NCI-H82 treated with DMSO at 0.1 percent for 48 hours (cell line): ENCODE data around the gene SLC16A7.

Source experiments
- DNase-seq: peaks from one replicate; lab custom pipeline; 2025; ENCODE audit not compliant: unreplicated experiment; lab: John Stamatoyannopoulos, UW

Gene SLC16A7

DNA sequence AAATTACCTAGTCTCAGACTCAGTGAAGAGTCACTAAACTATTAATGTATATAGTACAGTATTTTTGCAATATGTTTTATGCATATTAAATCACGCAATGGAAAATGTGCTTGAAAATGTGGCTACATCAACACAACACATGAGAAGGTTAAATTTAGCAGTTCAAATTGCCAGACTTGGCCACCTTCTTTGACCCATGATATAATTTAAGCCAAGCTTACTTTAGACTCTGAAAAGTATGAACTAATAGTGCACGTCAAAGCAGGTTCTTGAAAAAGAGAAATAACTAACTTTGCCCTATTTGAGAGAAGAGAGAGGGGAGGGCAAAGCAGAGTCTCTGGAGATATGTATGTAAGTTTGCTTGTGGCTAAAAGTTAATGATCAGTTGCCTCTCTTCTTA lies 68.7 kb downstream of the SLC16A7 start:
- DNase-seq, result no peak

DNA sequence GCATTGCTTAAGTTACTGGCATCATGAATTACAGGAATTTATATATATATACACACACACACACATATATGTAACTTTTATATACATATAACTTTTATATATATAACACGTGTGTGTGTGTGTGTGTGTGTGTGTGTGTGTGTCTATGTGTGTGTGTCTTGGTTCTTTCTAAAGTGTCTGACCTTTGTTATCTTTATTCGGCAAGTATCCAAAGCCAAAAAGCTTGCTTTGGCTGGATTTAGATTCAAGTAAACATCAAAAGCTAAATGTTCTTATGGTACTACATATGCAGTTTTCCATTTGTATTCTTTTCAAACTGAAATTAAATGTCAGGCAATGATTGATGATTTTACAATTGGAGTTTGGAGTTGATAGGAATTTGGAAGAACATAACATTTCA lies 69.9 kb downstream of the SLC16A7 start:
- DNase-seq, result no peak

DNA sequence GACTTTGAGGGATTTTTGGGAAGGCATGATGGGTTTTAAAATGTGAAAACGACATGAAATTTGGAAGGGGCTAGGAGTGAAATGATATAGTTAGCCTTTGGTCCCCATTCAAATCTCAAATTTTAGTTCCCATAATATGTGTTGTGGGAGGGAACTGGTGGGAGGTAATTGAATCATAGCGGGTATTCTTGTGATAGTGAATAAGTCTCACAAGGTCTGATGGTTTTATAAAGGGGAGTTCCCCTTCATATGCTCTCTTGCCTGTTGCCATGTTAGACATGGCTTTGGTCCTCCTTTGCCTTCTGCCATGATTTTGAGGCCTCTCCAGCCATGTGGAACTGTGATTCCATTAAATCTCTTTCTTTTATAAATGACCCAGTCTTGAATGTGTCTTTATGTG lies 72.8 kb downstream of the SLC16A7 start:
- DNase-seq, result no peak

DNA sequence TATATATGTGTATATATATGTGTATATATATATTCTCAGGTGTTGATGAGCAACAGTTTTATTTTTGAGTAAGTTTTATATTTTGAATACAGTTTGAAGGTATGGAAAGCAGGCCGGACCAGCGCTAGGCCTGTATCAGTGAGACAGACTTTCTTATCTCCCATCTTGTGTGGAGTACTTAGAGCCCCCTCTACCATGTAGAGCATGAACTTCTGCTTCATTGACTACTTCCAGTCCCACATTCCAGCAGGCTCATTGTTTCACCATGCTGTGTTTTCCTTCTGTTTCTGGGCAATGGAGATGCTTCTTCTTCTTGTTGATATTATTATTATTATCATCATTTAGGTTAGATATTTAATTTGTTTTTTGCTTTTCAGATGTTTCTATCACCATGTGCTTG lies 76.4 kb downstream of the SLC16A7 start:
- no peak for DNase-seq

DNA sequence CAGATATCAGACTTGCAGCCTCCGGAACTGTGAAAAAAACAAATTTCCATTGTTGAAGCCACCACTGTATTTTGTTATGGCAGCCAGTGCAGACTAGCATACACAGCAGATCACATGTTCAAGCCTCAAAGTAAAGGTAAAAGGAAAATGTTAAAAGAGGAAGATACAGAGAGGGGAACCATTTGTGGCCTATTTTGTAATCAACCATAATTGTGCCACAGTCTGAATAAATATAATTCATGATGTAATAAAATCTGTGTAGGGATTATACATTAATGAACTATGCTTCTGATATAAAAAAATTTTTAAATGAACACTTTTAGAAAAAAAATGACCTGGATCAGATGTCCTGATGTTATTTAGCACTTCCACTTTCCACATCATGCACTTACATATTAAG lies 79.6 kb downstream of the SLC16A7 start:
- no peak for DNase-seq

DNA sequence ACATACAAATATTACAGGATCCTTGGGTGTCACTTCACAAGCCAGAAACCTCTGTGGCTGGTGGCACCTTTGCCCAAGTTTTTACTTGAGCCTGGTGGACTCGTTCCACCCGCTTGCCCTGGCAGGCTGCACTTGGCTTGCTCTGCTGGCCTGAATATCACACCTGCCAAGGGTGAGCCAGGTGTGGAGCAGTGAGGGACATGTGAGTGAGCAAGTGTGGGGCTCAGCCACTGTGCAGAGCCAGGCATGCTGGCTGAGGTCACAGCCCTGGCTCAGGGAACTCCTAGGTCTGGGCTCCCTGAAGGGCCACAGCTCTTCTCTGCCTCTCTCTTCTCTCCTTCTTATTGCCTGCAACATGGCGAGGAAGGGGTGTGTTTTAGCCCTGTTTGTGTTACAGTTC lies 82.0 kb downstream of the SLC16A7 start:
- DNase-seq, result no peak

DNA sequence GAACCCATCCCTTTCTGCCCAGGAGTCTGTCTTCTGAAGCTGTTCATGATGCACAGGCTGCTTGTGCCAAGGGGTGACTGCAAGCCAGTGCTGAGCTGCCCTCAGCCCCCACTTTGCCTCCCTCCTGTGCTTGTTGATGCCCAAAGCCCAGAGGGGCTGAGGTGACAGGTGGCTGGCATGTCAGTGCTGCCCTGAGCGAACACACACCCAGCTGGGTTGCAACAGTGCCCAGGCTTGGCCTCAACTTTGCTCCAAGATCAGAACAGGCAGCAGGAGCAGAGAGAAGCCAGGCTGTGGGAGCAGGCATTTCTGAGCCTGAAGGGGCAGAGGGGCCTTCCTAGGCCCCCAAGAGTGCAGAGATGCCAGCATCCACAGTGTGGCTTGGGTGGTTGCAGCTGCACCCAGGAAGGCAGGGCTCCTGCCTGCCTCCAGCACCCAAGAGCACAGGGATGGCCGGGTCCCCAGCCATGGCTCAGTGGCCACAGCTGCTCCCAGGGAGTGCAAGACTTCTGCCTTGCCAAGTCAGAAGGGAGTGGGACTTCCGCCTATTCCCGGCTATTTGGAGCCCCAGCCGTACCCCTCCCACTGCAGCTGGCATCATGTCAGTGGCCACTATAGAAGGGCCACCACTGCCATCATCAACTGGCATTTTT lies 83.1 kb downstream of the SLC16A7 start:
- DNase-seq, result no peak

DNA sequence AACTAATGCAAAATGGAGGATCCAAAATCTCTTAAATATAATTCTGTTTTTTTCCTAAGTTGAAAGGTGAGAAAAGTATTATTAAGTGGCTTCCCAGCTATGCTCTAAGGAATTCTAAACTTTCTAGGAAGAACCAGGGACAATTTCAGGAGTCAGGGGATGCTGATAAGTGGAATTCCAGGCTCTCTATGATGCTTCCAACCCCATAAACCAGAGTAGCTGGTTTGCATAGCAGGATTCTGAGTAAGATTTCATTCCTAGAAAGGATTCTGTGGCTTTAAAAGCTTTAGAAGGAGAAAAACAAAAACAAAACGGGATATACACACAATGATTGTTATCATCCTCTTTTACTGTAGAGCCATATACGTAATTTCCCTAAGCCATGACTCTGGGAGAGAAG lies 93.9 kb downstream of the SLC16A7 start:
- no peak for DNase-seq

DNA sequence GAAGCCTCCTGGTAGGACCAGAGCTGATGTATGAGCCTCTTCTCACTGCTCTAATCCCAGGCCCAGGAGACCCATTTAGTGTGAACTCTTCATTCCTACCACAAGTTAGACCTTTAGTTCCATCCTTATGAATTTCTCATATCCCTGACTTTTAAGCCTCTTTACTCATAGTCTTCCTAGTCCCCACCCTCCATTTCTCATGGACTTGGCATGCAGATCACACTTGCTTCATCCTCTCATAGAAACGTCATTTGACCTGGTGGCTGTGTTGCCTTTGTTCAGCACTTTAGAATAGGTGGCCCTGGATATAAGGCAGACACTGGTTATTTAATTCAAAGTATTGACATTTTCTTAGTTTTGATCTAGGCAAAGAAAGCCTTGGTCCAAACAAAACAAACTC lies 99.5 kb downstream of the SLC16A7 start:
- DNase-seq, result no peak

DNA sequence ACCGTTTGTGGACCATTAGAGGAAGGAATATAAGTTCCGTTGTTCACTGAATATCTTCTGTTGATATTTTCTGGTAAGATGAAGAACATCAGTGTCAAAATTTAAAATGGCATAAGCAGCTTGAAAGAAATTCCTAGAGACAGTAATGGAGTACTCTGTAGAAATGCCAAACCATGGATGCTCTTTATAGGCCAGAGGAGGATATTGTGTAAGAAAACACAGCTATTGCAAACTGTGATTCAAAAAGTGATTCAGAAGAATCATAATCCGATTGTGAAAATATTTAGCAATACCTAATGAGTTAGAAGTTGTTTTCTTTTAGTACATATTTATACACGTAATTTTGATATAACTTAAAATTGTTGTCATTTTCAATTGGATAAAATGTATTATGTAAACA lies 102.8 kb downstream of the SLC16A7 start:
- no peak for DNase-seq

DNA sequence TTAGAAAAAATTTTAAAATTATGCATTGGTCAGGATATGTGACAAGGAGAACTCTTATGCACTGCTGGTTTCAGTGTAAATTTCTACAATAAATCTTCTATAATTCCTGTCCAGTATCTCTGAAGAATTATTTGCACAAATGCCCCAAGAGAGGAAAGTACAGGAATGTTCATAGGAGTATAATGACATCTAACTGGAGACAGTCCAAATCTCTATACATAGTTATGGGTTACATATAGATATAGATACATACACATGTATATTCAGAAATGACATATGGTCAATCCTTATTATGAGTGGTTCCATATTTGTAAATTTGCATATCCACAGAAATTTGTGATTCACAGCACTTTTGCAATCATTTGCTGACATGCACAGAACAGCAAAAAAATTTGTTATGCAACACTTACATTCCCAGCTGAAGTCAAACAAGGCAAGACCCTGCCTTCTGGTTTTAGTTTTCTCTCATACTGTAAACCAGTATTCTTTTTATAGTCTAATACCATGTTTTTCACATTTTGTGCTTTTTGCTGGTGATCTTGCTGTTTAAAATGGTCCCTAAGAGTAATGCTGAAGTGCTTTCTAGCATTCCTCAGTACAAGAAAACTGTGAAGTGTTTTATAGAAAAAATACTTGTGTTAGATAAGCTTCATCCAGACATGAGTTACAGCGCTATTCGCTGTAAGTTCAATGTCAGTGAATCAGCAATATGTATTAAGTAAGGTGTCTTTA lies 103.8 kb downstream of the SLC16A7 start:
- no peak for DNase-seq

DNA sequence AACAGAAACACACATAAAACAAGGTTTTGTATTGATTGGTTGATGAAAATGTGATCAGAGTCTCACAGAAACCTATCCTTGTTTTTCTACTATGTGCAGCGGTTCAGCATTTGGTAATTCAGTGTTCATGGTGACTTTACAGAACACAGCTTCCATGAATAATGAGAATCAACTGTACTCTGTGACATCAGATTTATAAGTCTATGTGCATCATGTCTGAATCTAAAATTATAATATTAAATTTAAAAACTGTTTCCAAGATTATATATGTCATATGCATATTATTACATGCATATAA lies 104.3 kb downstream of the SLC16A7 start:
- no peak for DNase-seq

DNA sequence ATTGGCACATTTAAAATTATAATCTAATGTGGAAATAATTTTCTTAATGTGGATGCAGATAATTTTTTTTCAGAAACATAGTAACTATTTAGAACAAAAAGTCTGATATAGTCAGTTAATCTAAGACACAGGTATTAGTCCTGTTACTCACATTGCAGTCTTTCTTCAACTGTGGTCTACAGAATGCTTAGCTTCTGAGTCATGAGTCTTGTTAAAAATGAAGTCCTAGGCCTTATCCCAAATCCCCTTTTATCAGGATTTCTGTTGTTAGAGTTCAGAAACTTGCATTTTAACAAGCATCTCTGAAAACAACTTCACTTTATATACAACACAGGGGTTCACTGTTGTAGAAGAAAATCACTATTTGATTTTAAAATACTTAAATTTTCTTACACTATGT lies 112.2 kb downstream of the SLC16A7 start:
- DNase-seq, result no peak

DNA sequence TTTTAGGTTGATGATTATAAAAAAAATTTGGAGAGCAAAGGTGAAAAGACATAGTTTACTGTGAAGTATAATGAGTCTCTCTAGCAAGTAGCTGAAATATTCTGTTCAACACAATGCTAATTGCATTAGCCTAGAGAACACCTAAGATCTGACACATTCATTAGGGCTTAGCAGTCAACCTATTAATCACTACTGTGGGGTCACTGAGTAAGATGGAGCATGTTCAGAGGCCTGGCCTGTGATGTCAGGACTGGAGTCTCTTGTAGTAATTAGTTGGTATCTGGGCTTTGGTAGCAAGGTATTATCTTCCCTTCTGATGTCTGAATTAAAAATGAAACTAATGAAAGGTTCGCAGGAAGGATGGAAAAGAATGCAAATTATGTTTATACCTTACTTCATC lies 112.7 kb downstream of the SLC16A7 start:
- DNase-seq, result peak; percentile 87

DNA sequence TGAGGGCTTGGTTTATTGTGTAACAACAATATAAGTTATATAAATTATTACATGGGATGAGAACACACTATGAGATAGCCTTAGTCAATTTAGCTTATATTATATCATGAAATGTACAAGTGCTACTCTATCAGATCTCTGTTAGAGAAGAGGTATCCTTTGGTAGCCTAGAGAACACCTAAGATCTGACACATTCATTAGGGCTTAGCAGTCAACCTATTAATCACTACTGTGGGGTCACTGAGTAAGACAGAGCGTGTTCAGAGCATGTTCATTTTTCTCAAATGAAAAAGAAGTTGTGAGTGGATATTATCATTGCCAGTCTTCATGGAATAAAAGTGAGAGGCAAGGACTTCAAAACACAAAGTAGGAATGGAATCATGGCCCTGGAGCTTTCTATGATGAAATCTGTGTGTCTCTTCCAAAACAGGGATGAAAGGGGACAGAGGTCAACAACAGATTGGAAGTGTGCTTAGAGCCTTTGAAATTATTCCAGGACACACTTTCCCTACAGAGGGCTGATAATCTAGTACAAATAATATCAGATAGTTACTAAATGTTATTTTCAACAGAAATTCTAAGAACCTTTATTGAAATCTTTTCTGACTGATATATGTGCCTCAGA lies 114.3 kb downstream of the SLC16A7 start:
- DNase-seq, result no peak

DNA sequence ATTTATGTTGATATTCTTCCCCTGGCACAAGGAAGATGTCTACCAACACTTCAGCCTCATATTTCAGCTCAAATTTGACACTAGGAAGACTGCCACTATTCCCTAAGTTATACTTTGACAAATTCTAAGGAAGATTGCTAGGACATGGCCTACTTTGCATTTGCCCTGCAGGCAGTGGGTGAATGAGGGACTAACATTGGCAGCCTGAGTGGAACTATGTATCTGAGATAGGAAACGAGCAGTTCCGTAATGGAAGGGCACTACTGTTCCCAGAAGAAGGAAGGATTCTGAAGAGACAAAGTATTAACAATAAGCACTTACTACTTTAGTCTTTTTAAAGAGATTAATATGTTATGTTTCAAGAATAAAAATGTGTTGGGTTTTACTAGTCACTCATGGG lies 115.1 kb downstream of the SLC16A7 start:
- DNase-seq, result no peak

DNA sequence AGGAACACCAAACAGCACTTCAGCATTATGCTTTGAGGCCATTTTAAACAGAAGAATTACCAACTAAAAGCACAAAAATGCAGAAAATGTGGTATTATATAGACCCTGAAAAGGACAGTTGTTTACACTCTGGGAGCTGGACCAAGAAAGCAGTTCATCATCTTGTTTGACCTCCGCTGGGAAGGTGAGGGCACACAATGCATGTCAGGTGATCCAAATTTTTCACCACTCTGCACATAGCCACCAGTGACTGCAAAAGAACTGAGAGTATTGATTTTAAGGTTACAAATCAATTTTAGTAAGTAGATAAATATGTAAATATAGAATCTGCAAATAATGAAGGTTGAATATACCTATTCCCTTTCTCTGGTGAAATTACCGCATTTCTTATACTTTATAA lies 119.6 kb downstream of the SLC16A7 start:
- no peak for DNase-seq

DNA sequence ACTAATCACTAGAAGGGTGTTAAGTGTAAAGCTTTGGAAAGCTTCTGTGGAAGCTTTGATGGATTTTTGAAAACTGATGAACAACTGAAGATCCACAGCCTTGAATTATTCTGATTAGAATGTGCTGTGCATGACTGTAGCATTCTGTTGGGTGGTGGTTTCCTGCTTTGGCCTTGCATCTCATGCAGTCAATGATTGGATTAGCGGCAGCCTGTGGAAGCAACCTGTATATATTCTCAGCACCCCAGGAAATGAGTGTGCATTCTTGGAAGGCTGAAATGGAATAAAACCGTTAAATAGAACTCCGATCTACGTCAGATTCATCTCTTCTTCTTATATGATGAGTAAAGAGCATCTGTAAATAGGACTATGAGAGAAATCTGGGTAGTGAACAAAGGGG lies 120.2 kb downstream of the SLC16A7 start:
- no peak for DNase-seq

DNA sequence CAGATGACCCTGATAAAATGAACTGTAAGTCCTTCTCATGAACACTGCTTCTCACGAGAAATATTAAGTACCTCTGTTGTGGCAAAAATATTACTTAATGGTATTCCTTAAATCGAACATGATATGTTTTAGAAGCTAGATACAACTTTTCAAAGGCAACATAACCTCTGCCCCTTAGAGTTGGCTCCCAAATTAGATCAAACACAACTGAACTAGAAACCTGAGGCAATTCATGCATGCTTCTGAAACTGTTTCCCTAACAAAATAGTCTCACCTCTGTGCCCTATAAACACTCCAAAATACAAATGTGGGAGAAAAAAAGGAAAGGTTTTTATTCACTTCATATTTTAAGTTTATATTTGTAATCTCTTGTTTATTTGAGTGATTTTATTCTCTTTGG lies 121.6 kb downstream of the SLC16A7 start:
- no peak for DNase-seq

DNA sequence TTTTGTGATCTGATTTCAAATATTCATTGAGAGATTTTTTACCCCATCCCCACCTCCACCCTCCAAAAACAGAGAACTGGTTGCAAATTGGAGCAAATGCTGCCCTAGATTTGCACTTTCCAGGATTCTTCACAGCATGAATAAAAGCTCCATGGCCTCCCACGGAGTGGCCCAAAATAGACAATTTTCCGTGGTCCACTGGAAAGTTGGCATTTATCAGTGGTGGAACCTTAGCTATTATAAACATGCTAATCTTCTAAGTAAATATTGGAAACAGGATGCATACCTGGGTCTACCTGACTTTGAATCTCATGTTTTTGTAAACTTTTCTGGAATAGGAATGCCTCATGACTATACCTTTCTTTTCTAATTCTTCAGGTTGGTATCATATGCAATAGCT lies 123.9 kb downstream of the SLC16A7 start:
- no peak for DNase-seq

DNA sequence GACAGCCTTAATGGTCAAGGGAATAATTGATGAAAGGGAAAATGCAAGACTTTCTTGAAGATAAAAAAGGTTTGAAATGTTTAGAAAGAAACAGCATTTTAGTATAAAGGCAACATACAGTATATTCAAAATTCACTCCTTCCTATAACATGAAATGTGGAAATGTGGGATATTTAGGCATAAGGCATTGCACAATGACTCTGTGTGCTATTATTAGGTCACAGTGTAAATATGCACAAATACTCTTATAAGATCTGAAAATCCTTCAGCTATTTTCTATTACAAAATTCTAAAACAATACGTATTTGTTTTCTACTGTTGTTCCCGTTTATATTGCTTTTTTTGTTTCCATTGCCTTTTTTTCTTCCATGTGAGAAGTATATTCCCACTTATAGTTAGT lies 127.7 kb downstream of the SLC16A7 start:
- DNase-seq, result no peak

DNA sequence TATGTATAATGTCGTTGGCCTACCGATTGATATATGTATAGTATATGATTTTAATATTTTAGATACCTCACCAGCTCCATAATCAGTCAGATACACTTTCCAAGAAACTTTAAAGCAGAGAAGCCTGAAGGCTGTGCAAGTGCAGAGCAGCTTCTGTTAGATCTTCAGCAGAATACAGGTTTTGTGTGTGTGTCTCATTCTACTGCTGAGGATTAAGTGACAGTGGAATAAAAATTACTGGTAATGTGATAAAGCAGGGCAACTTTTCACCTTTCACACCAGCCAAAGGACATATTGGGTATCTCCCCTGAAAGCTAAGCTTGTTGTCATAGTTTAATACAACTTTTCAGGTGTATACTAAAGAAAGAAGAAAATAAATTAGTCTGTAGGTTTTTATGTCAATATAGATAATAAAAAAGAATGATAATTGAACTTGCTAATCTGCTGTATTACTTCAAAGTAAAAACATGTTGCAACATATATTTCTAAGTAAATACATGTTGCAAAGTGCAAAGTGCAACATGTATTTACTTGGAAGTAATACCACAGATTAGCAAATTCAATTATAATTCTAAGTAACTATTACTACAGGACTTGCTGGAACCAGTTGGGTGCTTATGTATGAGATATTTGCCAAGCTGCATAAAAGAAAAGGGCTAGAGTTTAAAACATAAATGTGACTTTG lies 128.3 kb downstream of the SLC16A7 start:
- no peak for DNase-seq
